ENCODE measurements around the gene PLK3. TPM values are rescaled to one million over a fixed set of nuclear protein-coding genes. Genes with fewer than 3 reads are reported as not detected.
A peak's percentile ranks its signal among the peaks of the same experiment; 100 is the strongest.
"Not testable (repeated sequence)": the region's sequence is repeated elsewhere in the genome, so short reads cannot be mapped to it uniquely, and the experiment has no call there.

The PLK3 gene
- total and polyA plus RNA-seq, 2 experiments from 2014 or later = 28.5 to 29.8 TPM

GRCh38 chr1:44834328-44834727, 34.2 kb downstream of the PLK3 start:
- Histone ChIP-seq H3K4me2 (ENCODE audit: unreplicated experiment) (no peak overlapping the region), H4K20me1 (ENCODE audit: insufficient read depth) (no peaks in the 10 kb centered on the region), H3F3A (ENCODE audit: insufficient read depth) (no peaks in the 10 kb centered on the region), H3K79me2 (ENCODE audit: insufficient read depth) (no peaks in the 10 kb centered on the region), H3K4me3 (no peak overlapping the region), H3K9me3 (ENCODE audit: low read depth) (no peaks in the 10 kb centered on the region), H3K27me3 (replicated peaks; ENCODE audit: insufficient read depth) (no peaks in the 10 kb centered on the region), H3K9me2 (ENCODE audit: insufficient read depth) (no peaks in the 10 kb centered on the region), H3K36me3 (ENCODE audit: low read depth) (no peaks in the 10 kb centered on the region), H3K27ac (no peak overlapping the region), H2AFZ (no peak overlapping the region), H3K9ac (no peak overlapping the region), H3K4me1 (ENCODE audit: insufficient read depth) (no peaks in the 10 kb centered on the region)
- WGBS, 2 experiments (ENCODE audit: low coverage in 1 of 2, low lambda C conversion rate in 2 of 2, missing lambda C conversion rate in 2 of 2) = 81% methylated on average over 7 of the region's 7 CpGs
- in situ Hi-C loops (cut with MboI) = loop anchor here (10.0 to 25.0 kb wide), 2 partner anchors 170 to 478 kb away; no protein-coding TSS in a partner anchor
- TF ChIP-seq EZH2 (IDR thresholded peaks at IDR 0.05; ENCODE audit: insufficient read depth, poor library complexity, severe bottlenecking) (no peak), EZH2phosphoT487 (IDR thresholded peaks at IDR 0.05; ENCODE audit: insufficient read depth, low read depth) (no peak)
- no peak for DNase-seq

DNA sequence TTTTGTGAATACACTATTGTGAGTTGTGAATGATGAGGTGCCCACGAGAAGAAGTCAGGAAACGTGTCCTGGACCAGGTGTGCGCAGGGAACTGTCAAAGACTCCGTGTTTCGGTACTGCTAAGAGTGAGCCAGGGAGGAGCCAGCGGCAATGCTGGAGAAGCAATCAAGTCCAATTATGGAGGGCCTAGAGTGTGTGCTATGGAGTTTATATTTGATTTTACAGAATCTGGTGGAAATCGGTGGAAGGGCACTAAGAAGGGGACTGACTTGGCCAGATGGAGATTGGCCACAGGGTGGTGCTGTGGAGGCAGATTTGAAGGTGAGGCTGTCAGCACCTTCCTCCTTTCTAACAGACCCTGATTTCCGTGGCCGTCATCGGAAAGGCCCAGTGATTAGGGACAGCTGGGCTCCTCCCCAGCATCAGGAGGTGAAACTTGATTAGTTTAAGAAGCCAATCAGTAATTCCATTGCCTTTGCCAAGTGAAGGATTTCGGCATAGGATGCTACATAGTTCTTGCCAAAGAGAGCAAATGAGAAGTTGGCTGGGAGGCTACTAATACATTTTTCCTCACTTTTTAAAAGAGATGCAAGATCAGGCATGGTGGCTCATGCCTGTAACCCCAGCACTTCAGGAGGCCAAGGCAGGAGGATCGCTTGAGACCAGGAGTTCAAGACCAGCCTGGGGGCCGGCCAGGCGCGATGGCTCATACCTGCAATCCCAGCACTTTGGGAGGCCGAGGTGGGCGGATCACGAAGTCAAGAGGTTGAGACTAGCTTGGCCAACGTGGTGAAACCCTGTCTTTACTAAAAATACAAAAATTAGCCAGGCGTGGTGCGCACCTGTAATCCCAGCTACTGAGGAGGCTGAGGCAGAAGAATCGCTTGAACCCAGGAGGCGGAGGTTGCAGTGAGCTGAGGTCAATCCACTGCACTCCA, 35.8 kb downstream of the PLK3 start:
- no peaks in the 10 kb centered on the region for H3K36me3 ChIP-seq (ENCODE audit: low read depth)
- H3K27me3 ChIP-seq (replicated peaks; ENCODE audit: insufficient read depth) = no peaks in the 10 kb centered on the region
- H3K9ac ChIP-seq = no peak overlapping the region
- in situ Hi-C loops (cut with MboI) = loop anchor here (10.0 to 25.0 kb wide), 2 partner anchors 169 to 476 kb away; no protein-coding TSS in a partner anchor
- H3K9me3 ChIP-seq (ENCODE audit: low read depth) = no peaks in the 10 kb centered on the region
- no peak overlapping the region for H3K4me2 ChIP-seq (ENCODE audit: unreplicated experiment)
- no peaks in the 10 kb centered on the region for H3K79me2 ChIP-seq (ENCODE audit: insufficient read depth)
- H3K4me3 ChIP-seq = no peak overlapping the region
- DNase-seq = peak; percentile 74
- no peak overlapping the region for H3K27ac ChIP-seq
- 67 to 69% methylated on average over 23 of the region's 23 CpGs for whole genome bisulfite sequencing, 2 experiments (ENCODE audit: low coverage in 1 of 2, low lambda C conversion rate in 2 of 2, missing lambda C conversion rate in 2 of 2)
- H2AFZ ChIP-seq = 0 out of 2 replicates have a peak overlapping the region, but pooled peaks have one; percentile 50
- H3K4me1 ChIP-seq (ENCODE audit: insufficient read depth) = no peaks in the 10 kb centered on the region
- no peaks in the 10 kb centered on the region for H4K20me1 ChIP-seq (ENCODE audit: insufficient read depth)
- H3K9me2 ChIP-seq (ENCODE audit: insufficient read depth) = no peaks in the 10 kb centered on the region
- H3F3A ChIP-seq (ENCODE audit: insufficient read depth) = no peaks in the 10 kb centered on the region
- no peak for TF ChIP-seq EZH2phosphoT487 (IDR thresholded peaks at IDR 0.05; ENCODE audit: insufficient read depth, low read depth)
- TF ChIP-seq EZH2 (IDR thresholded peaks at IDR 0.05; ENCODE audit: insufficient read depth, poor library complexity, severe bottlenecking) = no peak

- H2AFZ ChIP-seq; H3K36me3 ChIP-seq (ENCODE audit: low read depth); H3K27ac ChIP-seq; H3F3A ChIP-seq (ENCODE audit: insufficient read depth); H3K4me1 ChIP-seq (ENCODE audit: insufficient read depth); H4K20me1 ChIP-seq (ENCODE audit: insufficient read depth); H3K27me3 ChIP-seq (replicated peaks; ENCODE audit: insufficient read depth); H3K9ac ChIP-seq; H3K9me2 ChIP-seq (ENCODE audit: insufficient read depth); H3K79me2 ChIP-seq (ENCODE audit: insufficient read depth); H3K4me2 ChIP-seq (ENCODE audit: unreplicated experiment); H3K9me3 ChIP-seq (ENCODE audit: low read depth); H3K4me3 ChIP-seq; DNase-seq: not testable (repeated sequence)
- in situ Hi-C loops (cut with MboI) = loop anchor here (10.0 to 25.0 kb wide), 2 partner anchors 167 to 474 kb away; no protein-coding TSS in a partner anchor
- WGBS, 2 experiments (ENCODE audit: low coverage in 1 of 2, low lambda C conversion rate in 2 of 2, missing lambda C conversion rate in 2 of 2) = 92 to 93% methylated on average over 11 of the region's 11 CpGs
Measured at GRCh38 chr1:44838294-44838693, 38.1 kb downstream of the PLK3 start.

- Histone ChIP-seq H3K4me2 (ENCODE audit: unreplicated experiment) (no peak overlapping the region), H2AFZ (no peak overlapping the region), H3K27ac (no peak overlapping the region), H3K9me3 (ENCODE audit: low read depth) (no peaks in the 10 kb centered on the region), H3K9ac (no peak overlapping the region), H4K20me1 (ENCODE audit: insufficient read depth) (no peaks in the 10 kb centered on the region), H3K79me2 (ENCODE audit: insufficient read depth) (no peaks in the 10 kb centered on the region), H3K27me3 (replicated peaks; ENCODE audit: insufficient read depth) (no peaks in the 10 kb centered on the region), H3K36me3 (ENCODE audit: low read depth) (no peaks in the 10 kb centered on the region), H3K4me1 (ENCODE audit: insufficient read depth) (no peaks in the 10 kb centered on the region), H3K4me3 (no peak overlapping the region), H3K9me2 (ENCODE audit: insufficient read depth) (no peaks in the 10 kb centered on the region), H3F3A (ENCODE audit: insufficient read depth) (no peaks in the 10 kb centered on the region)
- no peak for DNase-seq
- 41 to 47% methylated on average over 3 to 4 of the region's 4 CpGs for WGBS, 2 experiments (ENCODE audit: low coverage in 1 of 2, low lambda C conversion rate in 2 of 2, missing lambda C conversion rate in 2 of 2)
- in situ Hi-C loops (cut with MboI) = loop anchor here (10.0 to 25.0 kb wide), 2 partner anchors 165 to 473 kb away; no protein-coding TSS in a partner anchor
- no peak for TF ChIP-seq EZH2 (IDR thresholded peaks at IDR 0.05; ENCODE audit: insufficient read depth, poor library complexity, severe bottlenecking)
- no peak for TF ChIP-seq EZH2phosphoT487 (IDR thresholded peaks at IDR 0.05; ENCODE audit: insufficient read depth, low read depth)
Measured at GRCh38 chr1:44839576-44839975, 39.4 kb downstream of the PLK3 start.
